ENCODE data around the gene TMEM80.

Gene TMEM80

GRCh38 chr11:702462-703461, 7.1 kb downstream of the TMEM80 start:
- DNase-seq, result no peak

GRCh38 chr11:703506-703905, 7.9 kb downstream of the TMEM80 start:
- DNase-seq, result no peak

- DNase-seq, result no peak
These were observed 8.6 kb downstream of the TMEM80 start for GRCh38 chr11:704228-704674.

- no peak for DNase-seq
These were observed 9.4 kb downstream of the TMEM80 start for GRCh38 chr11:704781-705645.

- DNase-seq, result no peak
These were observed 10.2 kb downstream of the TMEM80 start, which contains the start of gene EPS8L2 for GRCh38 chr11:705646-706438. Gene EPS8L2, plus strand, starts transcription at chr11:706231. Its CDS starts 3,177 bp downstream, at chr11:709408.

- no peak for DNase-seq
These were observed 10.9 kb downstream of the TMEM80 start for GRCh38 chr11:706439-706956.

GRCh38 chr11:706957-707816, 11.6 kb downstream of the TMEM80 start:
- DNase-seq, result no peak

- no peak for DNase-seq
These were observed 12.3 kb downstream of the TMEM80 start for GRCh38 chr11:707817-708420.

- DNase-seq, result no peak
These were observed 12.9 kb downstream of the TMEM80 start for GRCh38 chr11:708511-708910.

GRCh38 chr11:709109-709997, 13.7 kb downstream of the TMEM80 start:
- no peak for DNase-seq

GRCh38 chr11:714436-714835, 18.8 kb downstream of the TMEM80 start:
- DNase-seq, result no peak

GRCh38 chr11:719214-720016, 23.8 kb downstream of the TMEM80 start:
- DNase-seq, result no peak

- DNase-seq, result no peak
These were observed 24.5 kb downstream of the TMEM80 start for GRCh38 chr11:720017-720641.

GRCh38 chr11:720642-721246, 25.1 kb downstream of the TMEM80 start:
- no peak for DNase-seq

GRCh38 chr11:721247-721740, 25.7 kb downstream of the TMEM80 start:
- DNase-seq, result no peak

GRCh38 chr11:721741-722345, 26.2 kb downstream of the TMEM80 start:
- no peak for DNase-seq

- no peak for DNase-seq
These were observed 26.8 kb downstream of the TMEM80 start for GRCh38 chr11:722346-722811.

All from T1000 (cell line).